ENCODE results near the gene STXBP3.
A peak's percentile ranks its signal among the peaks of the same experiment; 100 is the strongest.

Gene STXBP3

DNA sequence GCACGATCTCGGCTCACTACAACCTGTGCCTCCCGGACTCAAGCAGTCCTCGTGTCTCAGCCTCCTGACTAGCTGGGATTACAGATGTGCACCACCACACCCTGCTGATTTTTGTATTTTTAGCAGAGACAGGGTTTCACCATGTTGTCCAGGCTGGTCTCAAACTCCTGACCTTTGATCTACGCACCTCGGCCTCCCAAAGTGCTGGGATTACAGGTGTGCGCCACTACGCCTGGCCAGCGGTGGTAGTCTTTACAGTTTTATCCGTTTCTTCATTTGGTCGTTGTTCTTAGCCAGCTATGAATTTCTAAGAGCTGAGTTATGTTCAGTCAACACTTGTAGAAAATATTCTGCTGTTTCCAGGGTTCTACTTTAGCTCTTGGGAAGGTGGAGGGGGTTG is 57.1 kb downstream of the STXBP3 start:
- no peak for DNase-seq (ENCODE audit: low spot score)

DNA sequence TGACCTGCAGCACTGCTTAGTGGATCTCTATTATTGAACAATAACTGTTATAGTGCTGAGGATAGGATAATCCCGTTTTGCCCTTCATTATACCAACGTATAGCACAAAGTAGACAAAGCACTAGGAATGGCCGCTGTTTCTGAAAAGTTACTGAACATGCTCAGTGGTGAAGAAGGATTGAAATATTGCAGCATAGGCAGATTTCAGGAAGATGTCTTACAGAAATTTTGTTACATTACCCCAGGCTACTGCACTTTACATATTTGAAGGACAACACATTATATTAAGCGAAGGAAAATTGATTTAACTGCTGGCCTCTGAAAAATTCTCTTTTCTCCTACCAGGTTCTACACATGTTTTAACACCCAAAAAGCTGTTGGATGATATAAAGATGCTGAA is 62.0 kb downstream of the STXBP3 start:
- no peak for DNase-seq (ENCODE audit: low spot score)

DNA sequence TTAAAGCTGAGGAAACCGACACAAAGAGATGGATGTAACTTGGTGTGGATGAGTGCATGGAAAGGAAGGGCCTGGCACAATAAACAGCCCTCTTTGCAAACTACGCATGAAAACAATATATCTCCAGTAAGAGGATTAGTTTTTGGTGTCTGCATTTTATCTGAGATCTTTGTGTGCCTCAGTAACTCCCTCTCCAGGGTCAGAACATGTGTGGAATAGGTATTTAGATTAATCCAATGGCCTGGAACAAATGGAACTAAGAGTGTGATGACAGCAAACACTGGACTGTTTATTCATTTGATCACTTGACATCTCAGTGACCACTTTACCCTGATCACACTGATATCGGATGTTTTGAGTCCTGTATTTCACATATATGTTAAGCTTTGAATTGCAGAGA is 65.1 kb downstream of the STXBP3 start:
- DNase-seq (ENCODE audit: low spot score), result no peak

DNA sequence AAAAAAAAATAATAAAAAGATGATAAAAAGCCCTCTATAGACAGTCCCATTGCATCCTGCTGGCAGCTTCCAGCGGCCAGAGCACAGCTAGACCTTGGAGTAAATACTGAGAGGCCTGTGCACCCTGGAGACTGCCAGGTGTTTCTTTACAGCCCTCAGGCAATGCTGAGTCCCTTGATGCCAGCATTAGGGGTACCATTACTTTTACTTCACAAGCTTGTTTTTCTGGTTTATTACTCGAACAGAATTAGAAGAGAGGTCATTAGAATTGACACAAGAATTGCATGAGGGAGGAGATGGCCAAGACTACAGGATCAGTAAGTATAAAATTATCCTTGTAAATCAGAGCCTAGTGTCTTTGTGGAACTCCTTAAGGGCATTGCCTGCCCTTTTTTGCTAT is 66.9 kb downstream of the STXBP3 start:
- no peak for DNase-seq (ENCODE audit: low spot score)

DNA sequence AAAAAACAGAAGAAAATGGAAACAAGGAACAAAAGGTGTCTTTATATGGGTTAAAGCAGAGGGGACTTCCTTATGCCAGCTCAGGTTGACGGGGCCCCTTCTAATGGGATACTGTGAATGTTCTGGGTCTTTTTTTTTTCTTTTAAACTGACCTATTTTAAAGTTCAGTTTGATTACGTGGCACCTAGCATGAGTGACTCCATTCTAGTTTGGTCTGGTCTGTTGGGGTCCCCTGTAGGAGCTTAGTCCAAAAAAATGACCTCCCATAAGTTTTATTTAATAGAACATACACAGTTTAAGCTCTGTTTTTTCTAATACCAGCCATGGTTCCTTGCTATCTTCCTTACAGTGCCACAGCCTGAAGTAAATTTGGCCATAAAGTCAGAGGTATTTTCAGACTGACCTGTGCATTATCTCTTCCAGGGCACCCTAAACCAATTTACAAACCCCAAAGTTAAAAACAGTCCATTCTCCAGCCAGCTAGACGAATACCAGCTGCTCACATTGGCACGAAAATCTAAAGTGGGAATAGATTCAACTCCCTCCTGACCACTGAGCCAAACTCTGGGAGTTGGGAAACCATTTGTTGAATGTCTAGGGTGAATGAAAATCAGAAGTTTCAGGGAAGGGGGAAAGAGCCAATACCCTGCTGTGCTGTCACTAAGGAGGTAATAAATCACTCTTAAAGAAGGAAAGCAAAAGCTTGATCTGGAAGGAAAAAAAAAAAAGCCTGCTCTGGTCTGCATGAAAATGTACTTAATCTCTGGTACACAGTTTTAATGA is 68.1 kb downstream of the STXBP3 start:
- no peak for DNase-seq (ENCODE audit: low spot score)

DNA sequence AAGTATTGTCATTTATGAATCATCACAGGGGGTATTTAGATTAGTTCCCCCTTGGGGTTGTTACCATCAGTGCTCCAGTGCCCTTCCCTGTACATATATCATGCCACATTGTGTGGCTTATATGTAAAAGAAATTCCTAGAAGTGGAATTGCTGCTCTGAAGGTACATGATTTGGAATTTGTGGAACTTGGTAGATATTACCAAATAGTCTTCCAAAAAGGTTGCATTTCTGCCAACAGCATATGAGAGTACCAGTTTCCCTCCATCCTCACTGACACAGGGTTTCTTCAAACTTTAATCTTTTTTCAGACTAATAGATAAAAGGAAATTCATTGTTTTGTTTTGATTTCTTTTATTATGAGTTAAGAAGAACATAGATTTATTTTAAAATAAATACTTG is 69.1 kb downstream of the STXBP3 start:
- no peak for DNase-seq (ENCODE audit: low spot score)

DNA sequence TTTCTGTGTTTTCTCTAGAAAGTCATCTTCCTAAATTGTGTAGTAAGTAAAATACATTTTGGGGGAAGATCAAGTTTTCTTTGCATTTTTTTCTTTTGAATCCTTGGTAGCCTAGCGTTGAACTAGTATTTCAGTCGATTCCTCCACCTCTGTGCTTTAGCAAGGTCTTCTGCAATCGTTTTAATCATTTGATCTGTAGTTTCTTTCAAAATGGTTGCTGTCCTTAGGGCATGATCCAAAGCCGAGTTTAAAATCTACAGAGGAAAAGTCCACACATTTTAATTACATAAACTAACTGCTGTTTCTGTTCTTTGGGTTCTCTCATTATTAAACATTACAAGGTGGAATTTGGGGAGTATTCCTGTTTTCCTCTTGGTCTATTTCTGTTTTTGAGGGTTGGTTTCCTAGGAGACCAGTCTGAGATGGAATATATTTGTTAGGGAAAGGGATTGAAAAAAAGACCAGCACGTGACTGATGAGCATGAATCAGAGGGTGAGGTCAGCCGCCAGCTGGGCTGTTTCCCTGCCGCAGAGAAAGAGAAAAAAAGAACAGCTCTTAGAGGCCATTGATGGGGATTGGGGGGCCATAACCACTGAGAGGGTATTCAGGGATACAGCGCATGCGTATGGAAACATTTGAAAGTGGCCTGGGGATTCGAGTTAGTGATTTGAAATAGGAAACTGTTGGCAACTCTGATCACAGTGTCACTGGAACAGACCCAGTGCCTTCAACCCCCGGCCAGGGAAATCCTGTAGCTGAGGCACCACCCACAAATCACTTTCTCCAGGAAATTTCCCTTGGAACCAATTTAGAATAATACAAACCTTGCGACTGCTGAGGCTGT is 69.8 kb downstream of the STXBP3 start:
- peak; percentile 73 for DNase-seq (ENCODE audit: low spot score)

DNA sequence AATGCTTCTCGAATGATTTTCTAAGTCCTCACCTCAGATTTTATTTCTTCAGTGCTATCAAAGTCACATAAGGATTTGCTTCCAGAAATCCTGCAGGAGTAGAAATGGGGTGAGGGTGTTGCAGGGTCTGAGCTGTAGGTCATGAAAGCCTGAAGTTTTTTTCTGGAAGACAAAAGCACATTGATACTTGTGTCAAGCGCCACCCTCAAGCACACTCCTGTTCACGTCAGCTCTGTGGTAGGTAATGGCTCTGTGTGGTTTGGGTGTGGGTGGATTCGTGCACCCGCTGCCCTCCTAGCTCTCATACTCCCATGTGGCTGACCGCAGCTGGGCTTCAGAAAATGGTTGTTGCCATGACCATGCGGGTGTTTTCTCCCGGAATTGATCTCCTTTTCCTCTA is 70.5 kb downstream of the STXBP3 start:
- no peak for DNase-seq (ENCODE audit: low spot score)

DNA sequence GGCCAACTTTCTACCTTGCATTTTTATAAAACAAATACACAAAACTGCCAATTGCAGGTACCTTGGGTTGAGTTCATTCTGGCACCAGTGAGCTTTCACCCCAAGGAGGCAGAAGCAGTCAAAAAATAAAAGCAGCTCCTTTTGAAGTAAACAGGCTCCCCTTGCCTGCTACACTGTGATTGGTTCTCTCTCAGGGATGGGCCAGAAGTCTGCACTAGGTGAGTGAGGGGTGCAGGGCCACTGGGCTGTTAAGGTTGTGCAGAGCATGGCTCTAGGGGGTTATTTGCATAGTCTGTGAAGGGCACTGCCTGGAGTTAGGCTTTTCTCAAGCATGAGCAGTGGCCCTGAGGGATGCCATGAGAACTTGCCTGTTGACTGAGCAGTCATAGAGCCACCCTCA is 71.3 kb downstream of the STXBP3 start:
- DNase-seq (ENCODE audit: low spot score), result no peak

DNA sequence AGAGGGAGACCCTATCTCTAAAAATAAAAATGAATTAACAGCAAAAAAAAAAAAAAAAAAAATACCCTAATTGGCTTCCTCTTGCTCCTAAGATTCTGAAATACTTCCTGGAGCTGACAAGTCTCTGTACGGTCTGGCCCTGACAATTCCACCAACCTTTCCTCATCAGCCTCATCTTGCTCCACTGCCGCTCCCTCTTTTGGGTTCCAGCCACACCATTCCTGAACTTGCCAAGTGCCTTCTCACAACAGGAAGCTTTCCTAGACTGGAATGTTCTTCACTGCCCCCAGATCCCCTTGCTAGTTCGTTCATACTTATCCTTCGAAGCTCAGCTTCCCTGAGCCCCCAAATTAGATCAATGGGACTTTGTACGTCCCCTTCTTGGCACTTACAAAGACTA is 73.4 kb downstream of the STXBP3 start:
- DNase-seq (ENCODE audit: low spot score), result no peak

DNA sequence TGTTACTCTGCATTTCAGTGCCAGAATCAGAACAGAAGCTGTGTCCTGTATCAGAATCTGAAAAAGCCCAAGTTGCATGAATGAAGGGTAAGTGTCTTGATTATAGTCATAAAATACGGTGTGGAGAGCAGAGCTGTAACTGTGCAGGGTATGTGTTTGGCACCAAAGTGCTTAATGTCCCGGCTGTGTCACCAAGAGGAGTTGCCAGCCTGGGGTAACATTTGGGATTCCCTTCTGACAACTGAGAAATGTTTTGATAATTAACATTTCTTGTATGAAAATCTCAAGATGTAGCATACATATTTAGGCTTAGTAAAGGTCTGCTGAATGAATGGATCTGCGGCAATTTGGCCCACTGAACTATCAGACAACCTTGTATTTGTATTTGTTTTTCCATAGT is 77.2 kb downstream of the STXBP3 start:
- DNase-seq (ENCODE audit: low spot score), result no peak

DNA sequence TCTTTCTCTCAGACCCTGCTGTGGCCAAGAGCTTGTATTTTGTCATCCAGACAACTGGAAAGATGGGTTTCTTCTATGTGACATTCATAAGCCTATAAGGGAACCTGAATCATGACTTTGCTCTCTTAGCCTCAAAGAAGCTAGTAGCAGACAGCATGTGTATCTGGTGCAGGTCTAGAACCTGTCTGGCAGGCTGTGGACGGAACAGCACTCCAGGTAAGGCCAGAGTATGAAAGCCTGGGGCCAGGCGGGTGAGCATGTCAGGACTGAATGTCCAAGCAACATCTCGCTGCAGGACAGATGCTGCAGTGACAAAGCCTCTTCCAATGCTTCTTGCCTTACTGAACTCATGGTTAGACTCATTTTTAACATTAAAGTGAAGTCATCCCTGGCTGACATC is 77.6 kb downstream of the STXBP3 start:
- DNase-seq (ENCODE audit: low spot score), result no peak

DNA sequence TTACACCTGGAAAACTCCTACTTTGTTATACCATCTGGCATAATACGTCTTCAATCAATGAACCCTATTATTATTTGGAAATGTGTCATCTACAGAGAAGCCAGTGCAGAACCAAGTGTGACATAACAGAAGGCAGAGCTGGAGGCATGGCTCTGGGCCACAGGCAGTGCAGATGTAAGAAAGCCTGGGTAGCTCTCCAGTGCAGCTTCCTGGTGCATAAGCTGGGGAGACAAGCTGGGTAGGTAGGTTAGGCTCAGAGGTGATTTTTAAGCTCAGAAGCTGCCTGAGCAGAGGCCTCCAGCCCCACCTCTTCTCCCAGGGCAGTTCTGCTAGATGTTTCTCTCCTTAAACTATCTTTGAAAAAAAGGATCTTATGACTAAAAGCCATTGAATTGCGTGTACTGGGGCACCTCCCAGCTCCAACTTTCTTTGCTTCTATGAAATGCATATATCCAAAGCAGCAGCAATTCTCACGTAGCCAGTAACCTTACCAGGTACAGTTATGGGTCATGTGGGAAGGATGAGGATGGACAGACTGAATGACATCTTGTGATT is 79.7 kb downstream of the STXBP3 start:
- DNase-seq (ENCODE audit: low spot score), result no peak

DNA sequence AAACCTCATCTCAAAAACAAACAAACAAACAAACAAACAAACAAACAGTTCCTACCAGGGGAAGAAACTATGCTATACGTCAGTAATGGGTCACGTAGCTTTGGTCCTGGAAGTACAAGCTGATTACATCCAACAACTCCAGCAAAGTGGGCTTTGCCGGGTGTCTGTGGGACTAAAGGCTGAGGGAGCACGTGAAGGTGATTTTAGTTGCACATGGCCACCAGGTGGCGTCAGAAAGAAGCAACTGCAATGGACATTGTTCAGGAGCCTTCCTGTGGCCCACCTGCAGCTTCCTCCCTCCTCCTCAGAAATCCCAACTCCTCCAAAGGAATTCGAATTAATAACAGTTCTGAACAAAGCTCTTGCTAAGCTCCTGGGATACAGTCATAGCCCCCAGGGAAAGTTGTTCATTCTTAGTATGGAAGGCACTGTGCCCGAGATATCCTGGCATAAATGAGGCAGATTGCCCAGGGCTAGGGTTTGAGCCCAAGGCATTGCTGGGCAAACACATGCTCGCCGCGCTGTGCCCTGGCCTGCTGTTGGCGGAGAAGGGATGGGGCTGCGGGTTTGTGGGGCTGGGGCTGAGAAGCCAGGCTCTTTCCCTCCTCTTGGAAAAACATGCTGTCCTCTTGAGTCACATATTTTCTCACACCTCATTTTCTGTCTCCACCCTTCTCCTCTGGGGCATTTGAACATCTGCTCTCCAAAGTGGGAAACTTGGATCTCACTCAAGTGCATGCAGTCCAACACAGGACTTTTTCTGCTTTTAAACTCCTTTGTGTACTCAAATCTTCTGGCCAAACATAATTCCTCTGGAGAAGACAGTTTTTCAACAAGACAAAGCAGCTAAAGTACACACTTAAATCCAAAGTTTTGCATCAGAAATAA is 81.8 kb downstream of the STXBP3 start:
- peak; percentile 81 for DNase-seq (ENCODE audit: low spot score)

DNA sequence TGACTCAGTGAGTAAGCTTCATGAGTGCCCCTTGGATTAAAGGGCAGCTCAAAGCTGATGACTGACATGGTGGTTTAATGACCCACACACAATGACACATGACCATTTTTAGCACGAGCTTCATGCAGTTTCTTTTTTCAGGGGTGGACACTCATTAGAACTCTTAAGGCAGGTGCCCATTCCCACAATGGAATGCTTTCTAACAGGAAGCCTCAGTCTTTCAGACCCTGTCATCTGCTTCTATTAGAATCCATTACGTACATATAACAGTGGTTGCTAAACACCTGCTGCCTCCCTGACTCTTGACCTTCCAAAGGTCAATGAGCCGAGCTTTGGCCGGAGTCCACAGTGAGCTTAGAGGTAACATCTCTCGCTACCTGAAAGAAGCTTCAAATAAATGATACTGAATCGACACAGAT is 83.0 kb downstream of the STXBP3 start:
- DNase-seq (ENCODE audit: low spot score), result no peak

DNA sequence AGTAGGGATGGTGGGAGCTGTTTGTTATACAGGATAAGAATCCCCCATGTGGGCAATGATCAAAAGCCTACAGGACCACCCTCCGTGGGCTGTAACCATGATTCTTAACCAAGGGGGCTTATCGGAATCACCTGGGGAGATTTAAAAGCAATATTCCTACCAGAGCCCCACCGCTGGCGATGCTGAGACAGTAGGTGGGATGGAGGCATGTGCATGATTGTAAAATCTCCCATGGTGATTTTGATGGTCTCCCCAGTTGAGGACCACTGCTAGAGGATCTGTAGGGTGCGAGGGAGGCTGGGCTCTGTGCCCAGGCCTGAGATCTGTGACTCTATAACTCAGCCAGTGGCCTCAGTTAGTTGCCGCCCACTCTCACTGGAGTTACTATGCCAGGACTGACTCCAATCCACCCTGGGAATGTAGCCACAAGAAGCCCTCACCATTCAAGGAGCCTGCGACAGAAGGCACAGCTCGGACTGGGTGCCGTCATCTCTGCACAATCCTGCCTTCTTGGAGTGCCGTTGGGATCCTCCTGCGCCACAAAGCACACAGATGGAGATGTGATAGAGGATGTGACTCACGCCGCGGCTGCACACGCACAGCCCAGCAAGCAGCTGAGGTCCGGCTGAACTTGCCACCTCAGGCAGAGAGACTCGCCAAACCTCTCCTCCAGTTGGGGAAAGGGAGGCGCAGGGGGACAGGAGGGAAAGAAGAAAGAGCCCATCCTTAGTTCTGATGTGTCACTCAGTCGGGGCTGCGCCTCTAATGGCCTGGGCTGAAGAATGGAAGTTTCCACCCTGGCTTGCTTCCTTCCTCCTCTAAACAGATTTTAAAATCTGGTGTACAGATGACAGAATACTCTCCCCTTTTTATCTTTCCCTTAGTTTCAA is 83.9 kb downstream of the STXBP3 start:
- no peak for DNase-seq (ENCODE audit: low spot score)

DNA sequence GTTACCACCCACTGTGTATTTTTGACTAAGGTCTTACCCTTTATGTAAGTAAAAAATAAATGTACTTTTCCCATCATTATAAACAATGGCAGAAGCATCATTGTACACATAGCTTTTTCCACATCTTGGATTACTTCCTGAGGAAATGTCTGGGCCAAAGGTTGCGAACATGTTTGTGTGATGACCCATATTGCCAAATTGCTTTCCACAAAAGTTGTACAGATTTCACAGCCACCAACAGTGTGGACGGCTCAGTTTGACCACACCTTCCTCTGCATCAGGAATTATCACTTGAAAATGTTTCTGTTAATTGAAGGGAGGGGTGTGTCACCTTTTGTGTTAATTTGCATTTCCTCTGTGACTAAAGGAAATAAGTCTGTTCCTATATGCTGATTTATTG is 84.8 kb downstream of the STXBP3 start:
- no peak for DNase-seq (ENCODE audit: low spot score)

DNA sequence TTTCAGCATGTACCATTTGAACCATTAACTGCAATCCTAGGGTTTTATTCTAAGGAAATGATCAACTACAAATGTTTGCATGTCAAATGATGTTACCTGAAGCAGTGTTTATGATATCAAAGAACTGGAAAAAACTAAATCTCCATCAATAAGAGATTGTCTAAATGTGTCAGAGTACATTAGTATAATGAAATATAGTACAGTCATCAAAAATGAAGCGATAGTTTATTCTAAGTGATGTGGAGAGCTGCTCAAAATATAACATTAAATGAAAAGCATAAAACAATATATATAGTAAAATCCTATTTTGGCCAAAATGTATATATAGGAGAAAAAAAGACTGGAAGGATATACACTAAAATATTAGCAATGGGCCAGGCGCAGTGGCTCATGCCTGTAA is 86.5 kb downstream of the STXBP3 start:
- no peak for DNase-seq (ENCODE audit: low spot score)

DNA sequence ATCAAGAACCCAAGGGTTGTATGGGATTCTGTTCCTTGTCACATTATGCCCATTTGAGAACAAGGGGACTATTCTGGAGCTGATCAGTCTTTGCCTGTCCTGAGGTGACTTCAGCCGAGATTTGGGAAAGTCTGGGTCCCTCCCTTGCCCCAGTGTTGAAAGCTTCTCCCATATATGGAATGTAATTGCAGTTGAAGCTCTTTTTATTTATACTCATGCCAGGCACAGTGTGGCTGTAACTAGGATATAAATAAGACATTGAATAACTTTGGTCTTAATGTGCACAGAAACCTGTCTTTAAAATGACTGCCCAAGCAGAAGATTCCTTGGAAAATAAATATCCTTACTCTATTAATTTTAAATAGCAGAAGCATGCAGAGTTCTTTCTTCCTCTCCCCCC is 95.2 kb downstream of the STXBP3 start:
- DNase-seq (ENCODE audit: low spot score), result no peak

DNA sequence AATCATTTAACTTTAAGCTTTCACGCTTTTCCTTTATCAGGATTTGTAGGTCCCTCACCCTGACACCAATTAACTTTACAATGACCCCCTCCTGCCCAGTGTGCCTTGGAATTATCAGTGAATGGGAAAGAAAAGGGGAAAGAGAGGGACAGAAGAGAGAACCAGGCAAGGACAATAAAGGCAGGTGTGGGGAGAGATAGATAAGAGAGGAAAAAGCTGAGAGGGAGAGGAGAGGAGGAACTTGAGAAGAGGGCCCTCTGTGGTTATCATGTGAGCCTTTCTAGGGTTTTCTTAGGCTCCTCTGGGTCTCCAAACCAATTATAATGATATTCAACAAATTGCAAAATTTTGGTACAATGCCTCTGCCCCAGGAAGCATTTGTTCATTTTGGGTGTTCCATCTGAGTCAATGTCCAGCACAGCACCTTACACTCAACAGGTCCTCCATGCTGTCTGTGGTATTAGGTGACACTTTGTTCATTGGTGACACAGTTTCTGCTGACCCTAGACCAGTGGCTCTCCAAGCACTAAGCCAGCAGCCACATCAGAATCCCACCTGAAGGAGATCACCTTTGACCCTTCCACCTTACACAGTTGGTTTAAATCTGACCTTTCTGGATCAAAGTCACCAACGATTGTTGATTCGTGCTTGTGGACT is 96.2 kb downstream of the STXBP3 start:
- DNase-seq (ENCODE audit: low spot score), result no peak
